SK-N-SH (cell line): Measurements from ENCODE around the gene FZR1. TPM values are rescaled to one million over a fixed set of nuclear protein-coding genes. Genes with fewer than 3 reads are reported as not detected.

Experiments used
- CTCF ChIA-PET: fragments of 300-600, 350-600 bp; formaldehyde crosslinking; extraction: SDS; loops from one replicate; lab custom pipeline; 2021; lab: Yijun Ruan, JAX
- POLR2A ChIA-PET: fragments of 350-600 bp; sonication (Branson Sonifier 250); formaldehyde crosslinking; extraction: SDS; loops from one replicate; lab custom pipeline; 2020; ENCODE audit warnings: antibody characterized with exemption, inconsistent platforms; lab: Yijun Ruan, JAX
- DNase-seq: peaks from one replicate; pipeline ENCODE4 v3.0.0; 2012
- H2AFZ ChIP-seq: fragments of 200-600 bp; sonication (generic); 2 replicates; pipeline ENCODE4 v1.8.1; 2016; ENCODE audit warnings: antibody characterized with exemption, mild to moderate bottlenecking, low read depth
- H3F3A ChIP-seq: fragments of 200-600 bp; sonication (generic); replicated peaks from 2 replicates; pipeline ENCODE3; 2016; ENCODE audit warnings: antibody characterized with exemption, mild to moderate bottlenecking; ENCODE audit not compliant: insufficient read depth
- H3K27ac ChIP-seq, 2 experiments: fragments of 200-500 bp in 1 of 2; fragments of 200-600 bp in 1 of 2; sonication (Bioruptor generic) in 1 of 2; sonication (generic), shearing (Covaris generic) in 1 of 2; 2 replicates each; pipeline versions ENCODE4 v1.5.1 to v1.6.1; 2014 to 2016; ENCODE audit warnings: low read depth in 2 of 2, inconsistent platforms in 1 of 2, low read length in 1 of 2, mild to moderate bottlenecking in 1 of 2, mixed read lengths in 1 of 2
- H3K27me3 ChIP-seq: fragments of 200-600 bp; sonication (generic), shearing (Covaris generic); 2 replicates; pipeline ENCODE4 v1.6.1; 2016; ENCODE audit warnings: mixed run types; ENCODE audit not compliant: insufficient read depth
- H3K36me3 ChIP-seq, 2 experiments: fragments of 200-500 bp in 1 of 2; fragments of 200-600 bp in 1 of 2; sonication (Bioruptor generic) in 1 of 2; sonication (generic) in 1 of 2; replicated peaks in 1 of 2; 2 replicates each; pipeline versions ENCODE3 to v1.5.1; 2014 to 2016; ENCODE audit warnings: low read length in 1 of 2, mild to moderate bottlenecking in 1 of 2; ENCODE audit not compliant: insufficient read depth in 2 of 2, control insufficient read depth in 1 of 2
- H3K4me1 ChIP-seq, 2 experiments: fragments of 200-500 bp in 1 of 2; fragments of 200-600 bp in 1 of 2; sonication (Bioruptor generic) in 1 of 2; sonication (generic), shearing (Covaris generic) in 1 of 2; 2 replicates each; pipeline versions ENCODE4 v1.5.1 to v1.6.1; 2014 to 2016; ENCODE audit warnings: low read depth in 1 of 2, low read length in 1 of 2, mixed run types in 1 of 2; ENCODE audit not compliant: insufficient read depth in 2 of 2, control insufficient read depth in 1 of 2
- H3K4me2 ChIP-seq: fragments of 200-600 bp; sonication (generic), shearing (Covaris generic); 2 replicates; pipeline ENCODE4 v1.6.1; 2017; ENCODE audit warnings: mixed run types
- H3K4me3 ChIP-seq, 2 experiments: fragments of 200-500 bp in 1 of 2; fragments of 200-600 bp in 1 of 2; sonication (Bioruptor generic) in 1 of 2; sonication (generic), shearing (Covaris generic) in 1 of 2; 2 replicates each; pipeline versions ENCODE4 v1.5.1 to v1.8.1; 2014 to 2016; ENCODE audit warnings: low read depth in 2 of 2, inconsistent platforms in 1 of 2, low read length in 1 of 2, mild to moderate bottlenecking in 1 of 2, mixed read lengths in 1 of 2, moderate library complexity in 1 of 2
- H3K79me2 ChIP-seq: fragments of 200-600 bp; sonication (generic); 2 replicates; pipeline ENCODE4 v1.8.1; 2017; ENCODE audit warnings: mild to moderate bottlenecking; ENCODE audit not compliant: insufficient read depth
- H3K9ac ChIP-seq: fragments of 200-600 bp; sonication (generic); 2 replicates; pipeline ENCODE4 v1.6.1; 2017; ENCODE audit warnings: mixed run types
- H3K9me2 ChIP-seq: fragments of 200-600 bp; sonication (generic); 2 replicates; pipeline ENCODE4 v1.6.1; 2017; ENCODE audit warnings: mixed run types
- H3K9me3 ChIP-seq: fragments of 200-600 bp; sonication (generic); 2 replicates; pipeline ENCODE4 v1.6.1; 2017; ENCODE audit warnings: mixed run types, mild to moderate bottlenecking, moderate library complexity
- H4K20me1 ChIP-seq: fragments of 200-600 bp; sonication (generic); 2 replicates; pipeline ENCODE4 v1.6.1; 2017; ENCODE audit warnings: mild to moderate bottlenecking, mixed run types; ENCODE audit not compliant: insufficient read depth
- CHD2 ChIP-seq: fragments of 150-350 bp; IDR thresholded peaks from 2 replicates; pipeline ENCODE4 v1.6.1; 2018; ENCODE audit warnings: low read length; ENCODE audit not compliant: partially characterized antibody
- CTCF ChIP-seq: fragments of 200-600 bp; sonication (generic); IDR thresholded peaks from 2 replicates; pipeline ENCODE4 v1.6.1; 2017; ENCODE audit warnings: antibody characterized with exemption, mild to moderate bottlenecking, moderate library complexity
- EP300 ChIP-seq, 2 experiments: IDR thresholded peaks; 2 replicates each; pipeline versions ENCODE4 v1.4.0 to v1.6.1; 2012; ENCODE audit warnings: borderline replicate concordance in 1 of 2, low read depth in 1 of 2, low read length in 1 of 2
- EZH2phosphoT487 ChIP-seq: fragments of 200-600 bp; sonication (generic); IDR thresholded peaks from 2 replicates; pipeline ENCODE4 v1.6.1; 2017; ENCODE audit warnings: low read depth, mixed run types, mild to moderate bottlenecking, antibody characterized with exemption, moderate library complexity, borderline replicate concordance
- FOSL2 ChIP-seq: IDR thresholded peaks from 2 replicates; pipeline ENCODE4 v1.4.0; 2012; ENCODE audit warnings: low read depth, mild to moderate bottlenecking, moderate library complexity, borderline replicate concordance
- FOXM1 ChIP-seq: IDR thresholded peaks from 2 replicates; pipeline ENCODE4 v1.4.0; 2012; ENCODE audit warnings: low read depth, mild to moderate bottlenecking
- GABPA ChIP-seq: IDR thresholded peaks from 2 replicates; pipeline ENCODE4 v1.4.0; 2012; ENCODE audit warnings: low read depth, mild to moderate bottlenecking
- GATA2 ChIP-seq: sonication (generic); formaldehyde crosslinking; IDR thresholded peaks from 2 replicates; pipeline ENCODE4 v1.5.0; 2020; ENCODE audit warnings: mild to moderate bottlenecking, missing genetic modification reagents
- JUND ChIP-seq: IDR thresholded peaks from 2 replicates; pipeline ENCODE4 v1.4.0; 2012
- MAX ChIP-seq: IDR thresholded peaks from 2 replicates; pipeline ENCODE4 v1.4.0; 2012; ENCODE audit warnings: low read depth
- MEF2A ChIP-seq: IDR thresholded peaks from 2 replicates; pipeline ENCODE4 v1.4.0; 2012; ENCODE audit warnings: low read depth, borderline replicate concordance
- RAD21 ChIP-seq: IDR thresholded peaks from 2 replicates; pipeline ENCODE4 v1.6.1; 2012; ENCODE audit warnings: mild to moderate bottlenecking, low read length
- RFX5 ChIP-seq: IDR thresholded peaks from 2 replicates; pipeline ENCODE4 v1.6.1; 2012; ENCODE audit warnings: mild to moderate bottlenecking, improper control_type of control experiment, low read length
- RXRA ChIP-seq: IDR thresholded peaks from 2 replicates; pipeline ENCODE4 v1.4.0; 2012; ENCODE audit warnings: low read depth, mild to moderate bottlenecking, borderline replicate concordance
- SMC3 ChIP-seq: IDR thresholded peaks from 2 replicates; pipeline ENCODE4 v1.6.1; 2012; ENCODE audit warnings: low read depth, low read length, improper control_type of control experiment
- TEAD4 ChIP-seq: IDR thresholded peaks from 2 replicates; pipeline ENCODE4 v1.4.0; 2012; ENCODE audit warnings: mild to moderate bottlenecking, borderline replicate concordance; ENCODE audit not compliant: insufficient read depth
- USF2 ChIP-seq: fragments of 150-350 bp; IDR thresholded peaks from 2 replicates; pipeline ENCODE4 v1.6.1; 2017; ENCODE audit warnings: antibody characterized with exemption, low read length, low read depth, borderline replicate concordance
- YY1 ChIP-seq: IDR thresholded peaks from 2 replicates; pipeline ENCODE4 v1.4.0; 2012; ENCODE audit warnings: low read depth, mild to moderate bottlenecking
- WGBS: methylation state at CpG from one replicate; pipeline ENCODE4 v1.1.6; 2017; ENCODE audit warnings: low lambda C conversion rate; 5-methylcytosine and 5-hydroxymethylcytosine counted together
- polyA plus RNA-seq, 3 experiments: library from polyadenylated mRNA; depleted of rRNA; stranded (reverse); fragments of >200 nt; gene quantifications; 2 replicates each; pipeline ENCODE4 v1.2.3, GENCODE V29; 2012

FZR1 gene
- polyA plus RNA-seq, 1 of the 3 experiments (the other 2 are of a cell fraction) = 36.3 TPM

GRCh38 chr19:3512562-3513228 lies 6.6 kb downstream of the FZR1 start (continued):
- TF ChIP-seq RXRA (no peak), RAD21 (no peak), TEAD4 (no peak), EZH2phosphoT487 (no peak), YY1 (no peak)

GRCh38 chr19:3513229-3514140 lies 7.4 kb downstream of the FZR1 start:
- peaks cover 98% of the 10 kb centered on the region for H4K20me1 ChIP-seq
- TF ChIP-seq CHD2 = no peak
- TF ChIP-seq USF2 = no peak
- no peak for TF ChIP-seq MEF2A
- no peak for TF ChIP-seq RXRA
- no peak for TF ChIP-seq SMC3
- no peak for TF ChIP-seq MAX
- no peak for TF ChIP-seq FOXM1
- TF ChIP-seq GABPA = no peak
- no peak for TF ChIP-seq EP300 (IDR thresholded peaks at IDR 0.05; ENCODE audit: borderline replicate concordance in 1 of 2, low read depth in 1 of 2, low read length in 1 of 2)
- no peak for TF ChIP-seq CTCF
- no peak for TF ChIP-seq RFX5
- TF ChIP-seq FOSL2 = no peak
- TF ChIP-seq JUND = no peak
- TF ChIP-seq GATA2 (CRISPR knock-in tag) = no peak
- TF ChIP-seq, all 33 proteins: peak for 0
- Histone ChIP-seq H3K36me3 (peaks cover 0 to 7% of the 10 kb centered on the region in 2 experiments), H3K9me2 (no peaks in the 10 kb centered on the region), H3F3A (peaks cover 11% of the 10 kb centered on the region), H3K9me3 (no peaks in the 10 kb centered on the region), H3K79me2 (peaks cover 100% of the 10 kb centered on the region), H3K27me3 (no peaks in the 10 kb centered on the region), H3K4me2 (no peak overlapping the region), H3K4me1 (peaks cover 7% of the 10 kb centered on the region in 2 experiments; a peak in 2 of 4 replicates), H3K4me3 (no peak overlapping the region), H3K9ac (no peak overlapping the region), H3K27ac (no peak overlapping the region), H2AFZ (no peak overlapping the region)
- no peak for DNase-seq
- CTCF ChIA-PET = interaction anchor here (0.6 to 0.9 kb wide), 3 partner anchors 9 to 31 kb away, joined by 3 read pairs; no protein-coding TSS in a partner anchor
- 92% methylated on average over 9 of the region's 23 CpGs for WGBS
- POLR2A ChIA-PET = no interaction called here
